NB4 (cell line): ENCODE data around the gene TRMT1.

Experiments
- CTCF ChIP-seq: IDR thresholded peaks from one replicate; pipeline ENCODE4 v1.5.1; 2012; ENCODE audit warnings: low read depth, low read length
- POLR2A ChIP-seq: IDR thresholded peaks from 2 replicates; pipeline ENCODE4 v1.6.1; 2011; ENCODE audit warnings: mild to moderate bottlenecking; ENCODE audit not compliant: insufficient read length; ENCODE audit errors: extremely low read depth

- TF ChIP-seq CTCF: no peak
- TF ChIP-seq POLR2A: no peak
These were observed 23.8 kb downstream of the TRMT1 start for GRCh38 chr19:13092606-13093235.
